HG03108 (cell line): ENCODE results near the gene GALNT16.
"Not testable (repeated sequence)": the region's sequence is repeated elsewhere in the genome, so short reads cannot be mapped to it uniquely, and the experiment has no call there.

Experiments
- ATAC-seq: cut with Tn5 transposase; IDR thresholded peaks from one replicate; pipeline ENCODE4 v1.9.1; 2021; ENCODE audit warnings: moderate library complexity; ENCODE audit not compliant: unreplicated experiment

Gene GALNT16

DNA sequence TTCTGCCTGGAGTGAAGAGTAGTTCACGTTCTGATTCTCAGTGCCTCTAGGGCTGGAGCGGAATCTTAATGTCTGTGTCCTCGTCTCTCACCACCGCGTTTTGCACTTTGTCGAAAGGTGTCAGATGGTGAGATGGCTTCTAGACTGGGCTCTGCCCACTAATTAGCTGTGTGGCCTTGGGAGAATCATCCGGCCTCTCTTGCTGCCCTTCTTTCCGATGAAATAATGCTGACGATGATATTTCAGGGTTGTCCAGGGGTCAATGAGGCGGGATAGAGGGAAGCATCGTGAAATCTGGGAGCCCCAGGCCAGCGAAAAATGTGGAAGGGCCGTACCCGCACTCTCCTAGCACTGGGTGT is 811 bp upstream of the GALNT16 start:
- ATAC-seq, result no peak

DNA sequence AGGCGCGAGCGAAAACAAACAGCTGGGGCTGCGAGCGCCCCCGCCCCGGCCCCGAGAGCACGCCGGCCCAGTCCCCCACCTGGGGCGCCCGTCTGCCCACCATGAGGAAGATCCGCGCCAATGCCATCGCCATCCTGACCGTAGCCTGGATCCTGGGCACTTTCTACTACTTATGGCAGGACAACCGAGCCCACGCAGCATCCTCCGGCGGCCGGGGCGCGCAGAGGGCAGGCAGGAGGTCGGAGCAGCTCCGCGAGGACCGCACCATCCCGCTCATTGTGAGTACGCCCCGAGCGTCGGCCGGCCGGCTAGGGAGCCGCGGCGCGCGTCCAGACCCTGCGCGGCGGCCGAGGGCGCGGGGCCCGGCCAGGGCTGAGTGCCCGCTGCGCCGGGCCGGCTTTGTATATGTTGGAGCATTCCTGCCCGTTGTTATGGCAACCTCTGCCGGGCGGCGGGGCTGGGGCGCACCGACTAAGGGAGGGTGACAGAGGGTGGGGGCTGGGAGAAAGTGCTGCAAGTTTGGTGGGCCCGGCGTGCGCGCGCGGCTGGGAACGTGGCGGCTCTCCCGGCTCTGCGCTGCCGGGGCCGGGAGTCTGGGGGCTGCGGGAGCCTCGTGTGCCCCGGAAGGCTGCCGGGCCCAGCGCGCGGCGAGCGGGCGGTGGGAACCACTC is 367 bp downstream of the GALNT16 start:
- no peak for ATAC-seq

DNA sequence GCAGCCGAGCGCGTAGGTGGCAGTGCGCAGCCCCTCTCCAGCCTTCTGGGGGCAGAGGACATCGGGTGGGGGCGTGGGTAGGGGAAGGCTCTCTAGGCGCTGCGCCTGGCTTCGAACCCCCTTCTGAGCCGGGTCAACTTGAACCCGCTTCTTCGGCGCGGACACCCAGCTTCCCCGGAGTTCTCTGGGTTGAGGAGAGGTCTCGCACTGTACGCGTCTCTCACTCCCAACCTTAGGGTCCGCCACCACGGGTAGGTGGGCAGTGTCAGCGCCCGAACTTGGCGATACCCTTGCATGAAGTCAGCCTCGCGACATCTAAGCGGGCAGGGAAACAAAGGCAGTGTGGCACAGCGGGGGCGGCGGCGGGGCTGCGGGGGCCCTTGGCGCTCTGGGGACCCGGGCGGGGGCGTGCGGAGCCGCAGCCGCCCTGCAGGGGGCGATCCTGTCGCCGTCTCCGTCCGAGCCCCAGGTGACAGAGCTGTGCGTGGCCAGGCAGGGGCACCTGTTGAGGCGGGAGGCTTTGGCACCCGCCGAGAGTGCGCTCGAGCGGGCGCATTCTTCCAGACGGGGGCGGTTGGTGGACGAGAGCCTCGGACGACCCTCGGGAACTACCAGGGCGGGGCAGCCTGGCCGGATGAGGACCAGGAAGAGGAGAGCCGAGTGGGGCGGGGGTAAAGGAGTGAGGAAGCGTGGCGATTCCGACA is 1.1 kb downstream of the GALNT16 start:
- ATAC-seq, result no peak

DNA sequence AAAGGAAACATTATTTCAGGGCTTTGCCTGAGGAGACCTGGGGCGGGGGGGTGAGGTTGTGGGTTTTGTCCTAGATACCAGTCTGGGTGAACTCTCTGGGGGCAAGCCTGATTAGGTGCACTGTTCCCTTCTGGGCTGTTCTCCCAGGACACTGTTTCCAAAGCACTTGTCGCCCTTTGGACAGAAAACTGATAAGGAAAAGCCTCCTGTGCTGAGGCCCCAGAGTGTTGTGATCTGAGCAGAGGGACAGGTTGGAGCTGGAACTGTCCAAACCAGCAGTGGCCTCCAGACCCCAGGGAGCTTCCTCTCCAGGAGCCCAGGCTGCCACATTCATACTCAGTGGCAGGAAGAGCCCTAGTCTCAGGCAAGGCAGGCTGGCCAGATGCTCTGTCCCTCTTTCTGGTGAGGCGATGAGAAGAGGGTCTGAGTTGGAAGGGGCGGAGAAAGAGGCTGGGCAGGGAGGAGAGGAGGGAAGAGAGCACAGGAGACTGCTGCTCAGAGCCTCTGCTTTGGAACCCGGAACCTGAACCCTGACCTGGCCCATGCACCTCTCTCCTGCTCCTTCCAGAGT is 1.9 kb downstream of the GALNT16 start:
- ATAC-seq, result no peak

DNA sequence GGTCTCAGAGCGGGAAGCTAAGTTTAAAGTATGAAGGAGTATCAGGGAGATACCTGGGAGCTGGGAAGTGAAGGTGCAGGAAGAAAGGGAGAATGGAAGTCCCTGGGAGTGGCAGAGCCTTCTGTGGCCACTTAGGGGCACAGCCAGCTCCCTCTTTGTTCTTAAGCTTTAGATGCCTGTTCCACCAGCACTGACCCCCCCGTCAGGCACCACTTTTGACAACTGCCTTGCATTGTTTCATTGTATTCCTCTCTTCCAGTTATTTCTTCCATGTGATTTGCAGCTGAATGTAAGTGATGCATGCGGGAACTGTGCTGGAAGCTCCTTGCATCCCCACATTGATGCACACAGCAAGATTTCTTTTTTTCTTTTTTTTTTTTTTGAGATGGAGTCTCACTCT is 2.6 kb downstream of the GALNT16 start:
- no peak for ATAC-seq

DNA sequence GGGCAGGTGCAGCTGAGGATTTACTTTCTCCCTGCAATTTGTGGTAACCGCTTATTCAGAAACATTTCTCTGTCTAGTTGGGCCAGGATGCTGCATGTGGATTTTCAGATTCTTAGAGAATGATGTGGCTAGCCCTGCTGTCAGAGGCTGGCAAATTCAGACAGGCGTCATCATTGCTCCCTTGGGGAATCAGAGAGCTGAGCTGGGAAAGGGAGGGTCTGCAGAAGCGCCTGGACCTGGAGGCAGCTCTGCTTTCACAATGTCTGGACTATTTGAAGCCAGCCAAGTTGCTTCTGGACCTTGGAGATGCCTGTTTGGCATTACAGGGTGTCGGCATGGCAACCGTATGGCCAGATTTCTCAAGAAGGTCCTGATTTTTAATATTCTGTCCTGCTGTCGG is 3.4 kb downstream of the GALNT16 start:
- ATAC-seq, result no peak

DNA sequence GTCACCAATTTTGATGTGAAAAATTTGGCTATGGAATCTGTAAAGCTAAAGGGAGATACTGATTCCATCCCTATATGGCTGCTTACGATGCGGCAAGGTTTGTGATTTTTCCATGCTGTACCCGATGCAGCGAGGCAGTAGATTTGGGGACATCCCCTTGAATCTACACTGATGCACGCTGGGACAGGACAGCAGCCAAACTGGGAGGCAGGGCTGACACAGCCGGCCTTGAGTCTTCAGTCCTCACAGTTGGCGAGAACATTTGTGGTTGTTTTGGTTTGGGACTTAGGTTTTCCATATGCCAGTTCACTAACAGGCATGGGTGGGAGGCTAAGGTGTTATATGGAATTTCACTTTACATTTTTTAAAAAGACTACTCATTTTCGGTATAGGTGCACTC is 3.8 kb downstream of the GALNT16 start:
- ATAC-seq, result no peak

DNA sequence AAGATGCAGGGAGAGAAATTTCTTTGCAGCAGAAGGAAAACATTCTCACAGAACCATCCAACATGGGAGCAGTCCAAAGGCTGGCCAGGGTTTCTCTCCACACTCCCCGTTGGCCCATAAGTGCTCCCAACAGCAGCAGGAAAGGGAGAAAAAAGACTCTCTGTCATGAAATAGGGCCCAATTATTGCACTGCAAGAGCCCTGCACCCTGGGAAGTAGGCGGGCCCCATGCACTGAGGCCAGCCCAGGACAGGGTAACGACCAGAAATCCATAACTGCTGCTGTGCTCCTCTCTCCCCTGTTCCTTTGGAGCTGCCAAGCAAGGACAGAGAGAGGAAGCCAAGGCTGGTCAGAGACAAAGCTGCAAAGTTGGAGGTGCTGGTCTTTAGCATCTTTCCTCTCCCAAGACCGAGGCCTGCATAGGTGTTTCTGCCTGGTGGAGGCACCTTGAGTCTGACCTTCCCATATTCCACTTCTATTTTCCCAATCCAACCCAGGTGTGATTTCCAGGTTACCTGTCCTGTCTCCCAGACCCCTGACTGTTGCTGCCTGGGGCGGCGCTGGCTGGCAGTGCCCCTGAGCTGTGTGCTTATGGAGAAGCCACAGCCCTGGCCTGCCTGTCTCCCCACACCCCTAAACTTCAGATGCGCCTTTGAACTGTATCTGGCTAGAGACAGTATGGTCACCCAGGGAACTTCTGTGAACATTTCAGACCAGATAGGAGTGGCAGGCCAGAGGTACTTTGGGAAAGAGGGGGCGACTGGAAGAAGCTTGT is 6.8 kb downstream of the GALNT16 start:
- no peak for ATAC-seq

DNA sequence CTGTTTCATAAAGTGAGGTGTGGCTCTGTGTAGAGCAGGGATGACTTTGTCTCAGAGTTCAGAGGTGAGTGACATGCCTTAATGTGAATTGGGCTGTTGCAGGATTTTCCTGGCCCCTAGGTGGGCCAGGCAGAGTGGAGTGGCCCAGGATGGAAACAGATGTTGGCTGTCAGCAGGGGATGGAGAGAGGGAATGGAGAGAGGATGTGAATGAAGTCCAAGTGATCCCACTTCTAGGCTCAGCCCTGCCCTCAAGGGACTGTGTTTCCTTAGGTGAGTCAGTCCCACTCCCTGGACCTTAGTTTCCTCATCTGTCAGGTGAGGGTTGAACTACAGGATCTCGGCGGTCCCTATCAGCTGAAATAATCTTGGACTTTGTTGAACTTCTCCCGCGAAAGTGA is 7.5 kb downstream of the GALNT16 start:
- ATAC-seq, result no peak

DNA sequence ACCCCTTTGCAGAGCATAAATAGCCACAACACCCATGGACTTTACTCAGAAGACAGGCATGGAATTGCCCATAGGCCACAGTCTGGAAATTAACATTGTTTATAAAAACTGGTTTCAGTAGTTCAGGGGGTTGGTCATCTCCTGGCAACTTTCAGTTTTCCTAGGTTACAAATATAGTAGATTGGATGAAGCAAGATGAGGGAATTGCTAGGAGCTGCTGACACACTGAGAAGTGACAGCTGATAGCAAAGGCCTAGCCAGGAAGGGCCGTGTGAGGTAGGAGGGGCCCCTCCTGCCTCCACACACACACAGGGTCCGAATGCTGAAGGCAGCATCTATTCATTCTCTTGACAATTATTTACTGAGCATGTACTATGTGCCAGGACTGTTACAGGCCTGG is 8.3 kb downstream of the GALNT16 start:
- no peak for ATAC-seq

DNA sequence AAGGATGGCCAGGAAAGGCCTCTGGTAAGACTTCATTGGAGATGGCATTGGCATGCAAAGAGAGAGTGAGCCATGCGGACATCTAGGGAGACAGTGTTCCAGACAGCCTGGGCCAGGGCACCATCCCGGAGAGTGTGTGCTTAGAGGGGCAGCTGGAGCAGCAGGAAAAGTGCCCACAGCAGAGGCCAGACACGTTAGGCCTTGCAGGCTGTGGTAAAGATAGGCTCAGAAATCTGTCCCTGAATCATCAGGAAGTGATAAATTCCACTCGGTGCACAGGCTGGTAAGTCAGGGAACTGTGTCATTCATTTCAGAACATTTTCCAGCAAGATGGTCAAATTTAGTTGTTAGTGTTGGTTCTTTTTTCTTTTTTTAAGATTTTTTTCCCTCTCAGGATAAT is 8.8 kb downstream of the GALNT16 start:
- ATAC-seq, result no peak

DNA sequence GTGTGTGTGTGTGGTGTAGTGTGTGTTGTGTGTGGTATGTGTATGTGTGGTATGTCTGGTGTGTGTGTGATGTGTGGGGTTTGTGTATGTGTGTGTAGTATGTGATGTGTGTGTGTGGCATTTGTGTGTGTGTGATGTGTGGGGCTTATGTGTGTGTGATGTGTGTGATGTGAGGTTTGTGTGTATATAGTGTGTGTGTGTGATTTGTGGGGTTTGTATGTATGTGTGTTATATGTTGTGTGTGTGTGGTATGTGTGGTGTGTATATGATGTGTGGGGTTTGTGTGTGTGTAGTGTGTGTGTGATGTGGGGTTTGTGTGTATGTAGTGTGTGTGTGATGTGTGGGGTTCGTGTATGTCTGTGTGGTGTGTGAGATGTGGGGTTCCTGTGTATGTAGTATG is 9.4 kb downstream of the GALNT16 start:
- no peak for ATAC-seq

DNA sequence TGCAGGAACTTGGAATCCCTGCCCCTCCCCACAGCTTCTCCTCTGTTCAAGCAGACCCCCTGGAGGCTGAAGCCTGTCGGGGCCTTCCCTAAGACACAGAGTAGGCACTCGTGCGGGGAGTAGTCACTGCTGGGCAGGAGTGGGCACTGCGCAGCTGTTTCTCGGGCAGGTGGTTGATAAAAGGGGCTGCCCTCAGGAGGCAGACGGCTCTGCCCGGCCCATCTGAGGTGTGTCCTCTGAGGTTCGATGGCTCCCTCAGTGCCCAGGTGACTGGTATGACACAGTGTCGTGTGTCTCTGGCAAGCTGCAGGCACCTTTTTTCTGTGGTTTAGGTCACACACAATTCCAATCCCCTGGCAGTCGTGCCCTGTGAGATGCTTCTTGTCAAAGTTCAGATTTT is 10.1 kb downstream of the GALNT16 start:
- no peak for ATAC-seq

DNA sequence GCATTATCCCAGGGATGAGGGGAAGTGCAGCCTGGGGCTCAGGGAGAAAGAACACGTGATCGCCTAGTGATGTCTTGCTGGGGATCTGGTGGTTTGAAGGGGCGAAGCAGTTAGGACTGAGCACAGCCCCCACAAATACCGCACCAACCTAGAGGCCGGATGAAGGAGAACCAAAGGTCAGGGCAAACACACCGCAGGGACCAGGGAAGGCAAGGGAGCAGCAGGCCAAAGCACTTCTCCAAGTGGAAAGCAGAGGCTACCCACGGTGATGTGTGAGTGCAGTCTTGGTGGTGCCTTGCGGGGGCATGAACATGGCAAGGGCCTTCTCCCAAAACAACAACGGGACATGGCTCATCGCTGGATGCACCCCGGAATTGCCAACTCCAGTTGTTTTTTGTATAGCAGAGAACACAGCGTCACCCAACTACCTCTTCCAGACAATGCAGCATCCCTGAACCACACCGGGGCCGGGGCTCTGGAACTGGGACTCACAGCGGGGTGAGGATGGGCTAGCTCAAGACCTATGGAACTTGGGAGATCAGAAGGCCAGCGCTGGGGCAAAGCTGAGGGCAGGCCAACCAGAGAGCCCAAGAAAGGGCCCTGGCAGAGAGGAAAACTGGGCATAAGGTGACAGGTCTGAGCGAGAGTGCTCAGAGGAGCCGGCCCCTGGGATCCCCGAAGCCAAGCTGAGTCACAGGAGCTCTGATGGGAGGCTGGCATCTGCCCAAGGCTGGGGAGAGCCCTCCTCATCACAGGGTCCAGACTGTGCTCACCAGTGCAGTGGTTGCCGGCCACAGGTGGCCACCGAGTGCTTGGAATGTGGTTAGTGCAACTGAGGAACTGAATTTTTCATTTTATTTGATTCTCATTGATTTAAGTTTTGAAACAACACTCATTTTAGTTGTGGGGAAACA is 11.1 kb downstream of the GALNT16 start:
- no peak for ATAC-seq

DNA sequence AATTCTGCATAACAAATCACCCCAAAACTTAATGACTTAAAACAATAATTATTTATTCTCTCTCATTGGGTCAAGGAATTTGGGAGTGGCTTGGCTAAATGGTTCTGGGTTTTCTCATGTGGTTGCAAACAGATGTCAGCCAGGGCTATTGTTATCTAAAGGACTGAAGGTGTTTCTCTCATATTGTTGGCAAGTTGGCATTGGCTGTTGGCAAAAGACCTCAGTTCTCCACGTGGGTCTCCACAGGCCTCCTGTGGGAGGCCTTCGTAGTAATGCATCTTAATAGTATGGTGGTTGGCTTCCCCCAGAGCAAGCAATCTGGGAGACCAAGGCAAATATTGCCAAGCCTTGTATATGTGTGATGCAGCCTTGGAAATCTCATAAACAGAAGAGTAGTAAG is 14.4 kb downstream of the GALNT16 start:
- no peak for ATAC-seq

DNA sequence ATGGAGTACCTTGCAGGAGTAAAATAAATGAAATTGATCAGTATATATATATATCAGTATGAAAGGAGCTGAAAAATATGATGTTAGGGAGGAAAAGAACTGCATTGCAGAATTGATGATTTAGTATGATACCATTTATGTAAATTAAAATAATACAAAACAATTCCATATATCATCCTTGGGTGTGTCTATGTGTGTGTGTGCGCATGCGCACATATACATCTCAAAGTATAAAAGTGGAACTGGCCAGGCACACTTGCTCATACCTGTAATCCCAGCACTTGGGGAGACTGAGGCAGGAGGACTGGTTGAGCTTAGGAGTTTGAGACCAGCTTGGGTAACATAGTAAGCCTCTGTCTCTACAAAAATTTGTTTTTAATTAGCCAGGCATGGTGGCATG is 15.4 kb downstream of the GALNT16 start:
- ATAC-seq, result no peak

DNA sequence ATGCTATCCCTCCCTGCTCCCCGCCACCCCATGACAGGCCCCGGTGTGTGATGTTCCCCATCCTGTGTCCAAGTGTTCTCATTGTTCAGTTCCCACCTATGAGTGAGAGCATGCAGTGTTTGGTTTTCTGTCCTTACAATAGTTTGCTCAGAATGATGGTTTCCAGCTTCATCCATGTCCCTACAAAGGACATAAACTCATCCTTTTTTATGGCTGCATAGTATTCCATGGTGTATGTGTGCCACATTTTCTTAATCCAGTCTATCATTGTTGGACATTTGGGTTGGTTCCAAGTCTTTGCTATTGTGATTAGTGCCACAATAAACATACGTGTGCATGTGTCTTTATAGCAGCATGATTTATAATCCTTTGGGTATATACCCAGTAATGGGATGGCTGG is 17.4 kb downstream of the GALNT16 start:
- not testable (repeated sequence) for ATAC-seq

DNA sequence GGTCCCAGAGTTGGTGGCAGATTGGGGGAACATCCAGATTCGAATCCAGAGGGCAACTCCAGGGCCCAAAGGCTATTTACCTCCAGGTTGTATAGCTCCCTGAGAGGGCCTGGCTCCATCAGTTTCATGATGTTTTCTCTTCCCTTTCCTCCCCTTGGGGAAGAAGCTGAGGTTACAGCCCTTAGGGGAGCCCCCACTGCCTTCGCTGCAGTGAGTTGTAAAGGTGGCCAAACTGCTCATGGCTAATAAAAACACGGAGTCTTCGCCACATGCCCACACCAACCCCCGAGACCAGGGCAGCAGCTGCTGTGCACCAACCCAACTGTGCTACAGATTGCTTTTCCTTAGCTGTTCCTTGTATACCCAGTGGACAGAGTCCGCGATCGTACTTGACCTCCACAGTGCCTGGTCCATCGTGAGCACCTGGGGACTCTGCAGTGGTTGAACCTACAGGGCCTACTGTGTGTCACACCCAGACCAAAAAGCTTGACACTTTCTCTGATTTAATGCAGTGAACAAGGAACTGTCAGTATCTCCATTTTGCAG is 20.9 kb downstream of the GALNT16 start:
- no peak for ATAC-seq

DNA sequence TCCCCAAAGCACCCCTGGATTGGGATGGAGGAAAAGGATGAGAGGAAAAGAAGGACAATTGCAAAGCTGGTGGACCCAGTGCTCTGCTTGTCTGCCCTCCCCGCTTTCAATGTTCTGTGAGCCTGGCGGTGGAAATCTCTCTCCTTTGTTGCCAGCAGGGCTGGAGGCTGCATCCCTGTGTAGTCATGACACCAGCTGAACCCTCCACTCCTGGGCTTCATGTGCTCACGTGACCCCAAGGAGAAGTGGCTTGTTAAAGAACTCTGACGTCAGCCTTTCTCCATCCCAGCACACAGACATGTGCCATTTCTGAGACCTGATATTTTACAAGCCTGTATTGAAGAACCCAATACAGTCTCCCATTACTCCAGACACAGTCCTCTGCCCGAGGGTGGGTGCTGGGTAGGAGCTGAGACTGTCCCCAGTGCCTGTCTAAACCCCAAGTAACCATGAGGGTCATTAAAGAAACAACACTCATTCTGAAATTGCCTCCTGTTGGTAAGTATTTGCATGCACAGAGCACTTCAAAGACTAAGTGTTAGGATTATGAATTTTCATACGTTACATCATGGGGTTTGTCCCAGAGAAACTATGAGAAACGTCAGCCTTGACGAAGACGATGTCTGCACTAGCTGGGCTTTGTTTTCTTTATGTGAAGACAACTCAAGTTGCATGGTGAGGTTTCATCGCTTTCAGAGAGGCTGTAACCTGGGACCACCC is 21.7 kb downstream of the GALNT16 start:
- no peak for ATAC-seq

DNA sequence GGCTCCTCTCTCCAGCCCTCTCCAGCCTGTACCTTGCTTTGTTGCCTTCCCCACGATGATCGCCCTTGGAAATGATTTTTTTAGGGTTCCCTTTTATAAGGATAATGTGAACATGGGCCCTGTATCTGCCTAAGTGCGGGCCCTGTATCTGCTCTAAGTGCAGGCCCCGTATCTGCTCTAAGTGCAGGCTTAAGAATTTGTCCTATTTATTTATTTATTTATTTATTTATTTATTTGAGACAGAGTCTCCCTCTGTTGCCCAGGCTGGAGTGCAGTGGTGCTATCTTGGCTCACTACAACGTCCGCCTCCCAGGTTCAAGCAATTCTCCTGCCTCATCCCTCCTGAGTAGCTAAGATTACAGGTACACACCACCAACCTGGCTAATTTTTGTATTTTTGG is 22.5 kb downstream of the GALNT16 start:
- ATAC-seq, result no peak
